GM18907 (cell line): ENCODE measurements around the gene PID1.

ENCODE experiments used
- ATAC-seq: cut with Tn5 transposase; IDR thresholded peaks from one replicate; pipeline ENCODE4 v1.9.1; 2021; ENCODE audit warnings: mild to moderate bottlenecking, moderate library complexity; ENCODE audit not compliant: unreplicated experiment

PID1 gene

DNA sequence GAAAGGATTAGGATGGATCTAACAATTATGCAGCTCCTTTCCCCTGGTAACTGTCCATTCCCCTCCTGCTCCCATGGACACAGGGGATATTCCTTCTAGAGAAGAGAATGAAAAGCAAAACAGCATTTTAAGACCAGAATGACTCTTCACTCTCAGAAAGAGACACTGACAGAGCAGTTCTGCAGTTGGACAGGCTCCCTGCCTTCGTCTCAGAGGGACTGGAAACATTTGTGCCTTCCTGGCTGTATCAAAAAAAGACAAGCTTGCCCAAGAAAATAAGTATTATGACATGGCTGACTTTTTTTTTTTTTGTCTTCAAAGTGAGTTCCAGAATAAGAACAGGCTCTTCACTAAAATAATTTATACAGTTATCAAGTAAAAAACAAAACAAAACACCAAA is 9.5 kb downstream of the PID1 start:
- ATAC-seq = no peak

- no peak for ATAC-seq
Observed at GRCh38 chr2:229261076-229261475, 10.0 kb downstream of the PID1 start.

DNA sequence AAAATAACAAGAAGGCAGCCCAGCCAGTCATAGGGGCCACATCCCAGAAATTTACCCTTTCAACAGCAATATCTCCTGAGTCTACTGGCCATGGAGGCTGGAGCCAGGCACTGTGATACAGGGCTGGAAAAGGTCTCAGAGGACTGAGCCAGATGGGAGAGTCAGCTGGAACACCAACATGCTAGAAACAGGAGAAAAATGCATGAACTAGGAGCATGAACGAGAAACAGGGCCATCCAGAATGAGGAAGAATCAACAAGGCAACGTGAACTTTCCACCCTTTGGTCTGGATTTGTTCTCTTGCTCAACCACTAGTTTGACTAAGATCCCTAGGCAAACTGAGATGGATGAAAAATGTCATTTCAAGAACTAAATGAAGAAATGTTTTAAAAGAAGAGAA is 13.1 kb downstream of the PID1 start:
- ATAC-seq = no peak

GRCh38 chr2:229256376-229256775 is 14.7 kb downstream of the PID1 start:
- no peak for ATAC-seq

DNA sequence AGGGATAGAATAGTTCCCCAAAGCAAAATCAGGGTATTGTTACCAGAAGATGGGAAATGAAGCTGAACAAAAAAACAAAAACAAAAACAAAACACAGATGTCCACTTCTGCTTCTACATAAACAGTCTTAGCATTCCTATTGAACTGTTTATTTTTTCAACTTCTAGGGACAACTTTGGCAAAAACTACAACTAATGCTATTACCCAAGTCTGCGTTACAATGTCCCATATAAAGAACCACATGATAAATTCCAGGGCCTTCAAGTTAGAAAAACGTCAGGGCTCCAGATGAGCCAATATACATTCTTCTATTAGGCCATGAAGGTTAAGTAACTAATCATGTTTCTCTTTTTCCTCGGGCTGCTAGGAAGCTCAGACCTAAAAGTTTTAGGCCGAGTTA is 16.9 kb downstream of the PID1 start:
- ATAC-seq = no peak

- ATAC-seq = no peak
Observed at GRCh38 chr2:229252996-229253395, 18.1 kb downstream of the PID1 start.

GRCh38 chr2:229252280-229252679 is 18.8 kb downstream of the PID1 start:
- ATAC-seq = no peak

DNA sequence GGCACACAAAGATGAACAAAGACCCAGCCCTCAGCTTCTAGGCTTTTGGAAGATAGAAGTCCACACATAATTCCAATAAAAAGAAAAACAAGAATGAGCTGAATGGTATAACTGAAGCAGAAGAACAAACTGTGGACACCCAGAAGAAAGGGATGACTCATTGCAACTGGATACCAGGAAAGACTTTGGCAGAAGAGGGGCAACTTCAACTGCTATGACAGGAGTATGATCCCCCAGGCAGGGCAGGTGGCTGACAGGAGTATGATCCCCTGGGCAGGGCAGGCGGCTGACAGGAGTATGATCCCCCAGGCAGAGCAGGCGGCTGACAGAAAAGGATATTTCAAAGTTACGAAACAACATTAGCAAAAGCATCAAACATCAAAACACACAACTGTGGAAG is 21.6 kb downstream of the PID1 start:
- ATAC-seq = no peak

DNA sequence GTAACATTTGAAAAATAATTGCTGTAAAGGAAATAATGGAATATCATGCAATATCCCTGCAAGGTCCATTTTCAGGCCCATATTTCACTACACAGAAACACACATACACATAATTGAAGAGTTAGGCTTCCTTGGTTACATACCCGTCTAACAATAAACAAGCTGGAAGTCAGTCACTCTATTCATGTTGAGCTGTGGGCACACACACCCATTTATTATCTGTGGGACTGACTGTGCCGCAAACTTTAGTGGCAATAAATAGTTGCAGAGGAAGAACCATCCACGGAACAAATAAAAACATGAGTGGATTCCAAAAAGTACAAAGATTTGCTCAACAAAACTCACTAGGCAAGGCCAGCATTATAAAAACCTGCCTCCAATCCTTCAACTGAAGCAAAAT is 24.8 kb downstream of the PID1 start:
- ATAC-seq = no peak

DNA sequence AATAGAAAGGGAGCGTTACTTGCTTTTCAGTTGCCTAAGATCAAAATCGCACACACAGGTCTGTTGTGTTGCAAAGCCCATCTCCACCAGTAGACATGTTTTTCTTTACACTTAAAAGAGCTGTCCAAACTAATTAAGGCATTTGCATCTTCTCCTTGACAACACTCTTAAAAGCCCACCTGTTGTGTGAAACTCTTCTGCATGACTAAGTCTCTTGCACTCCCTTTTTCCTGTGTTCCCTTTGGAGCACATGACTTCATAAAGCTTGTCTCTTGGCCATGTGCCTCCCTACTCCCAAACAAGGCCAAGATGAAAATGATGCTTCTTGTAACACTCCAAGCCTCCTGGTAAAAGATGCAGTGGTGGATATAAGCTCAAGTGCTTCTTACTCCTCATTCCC is 26.1 kb downstream of the PID1 start:
- ATAC-seq = no peak

GRCh38 chr2:229243890-229244560 is 27.1 kb downstream of the PID1 start:
- ATAC-seq = no peak

- ATAC-seq = no peak
Observed at GRCh38 chr2:229240984-229241491, 30.0 kb downstream of the PID1 start.

DNA sequence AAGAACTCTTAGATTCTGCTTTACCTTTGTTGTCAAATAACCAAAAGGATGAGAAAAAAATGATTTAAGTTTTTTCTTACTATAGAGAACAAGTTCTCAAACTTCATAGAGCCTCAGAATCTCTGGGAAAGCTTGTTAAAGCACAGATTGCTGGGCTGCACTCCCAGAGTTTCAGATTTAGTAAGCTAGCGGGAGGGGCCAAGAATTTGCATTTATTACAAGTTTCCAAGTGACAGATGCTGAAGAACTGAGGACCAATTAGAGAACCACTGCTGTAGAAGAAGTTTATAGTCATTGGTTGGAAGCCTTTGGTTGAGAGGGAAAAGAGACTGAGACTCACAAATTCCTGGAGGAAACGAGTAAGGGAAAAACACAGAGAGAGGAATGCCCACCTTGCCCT is 32.1 kb downstream of the PID1 start:
- ATAC-seq = no peak

GRCh38 chr2:229237270-229237669 is 33.8 kb downstream of the PID1 start:
- ATAC-seq = no peak

DNA sequence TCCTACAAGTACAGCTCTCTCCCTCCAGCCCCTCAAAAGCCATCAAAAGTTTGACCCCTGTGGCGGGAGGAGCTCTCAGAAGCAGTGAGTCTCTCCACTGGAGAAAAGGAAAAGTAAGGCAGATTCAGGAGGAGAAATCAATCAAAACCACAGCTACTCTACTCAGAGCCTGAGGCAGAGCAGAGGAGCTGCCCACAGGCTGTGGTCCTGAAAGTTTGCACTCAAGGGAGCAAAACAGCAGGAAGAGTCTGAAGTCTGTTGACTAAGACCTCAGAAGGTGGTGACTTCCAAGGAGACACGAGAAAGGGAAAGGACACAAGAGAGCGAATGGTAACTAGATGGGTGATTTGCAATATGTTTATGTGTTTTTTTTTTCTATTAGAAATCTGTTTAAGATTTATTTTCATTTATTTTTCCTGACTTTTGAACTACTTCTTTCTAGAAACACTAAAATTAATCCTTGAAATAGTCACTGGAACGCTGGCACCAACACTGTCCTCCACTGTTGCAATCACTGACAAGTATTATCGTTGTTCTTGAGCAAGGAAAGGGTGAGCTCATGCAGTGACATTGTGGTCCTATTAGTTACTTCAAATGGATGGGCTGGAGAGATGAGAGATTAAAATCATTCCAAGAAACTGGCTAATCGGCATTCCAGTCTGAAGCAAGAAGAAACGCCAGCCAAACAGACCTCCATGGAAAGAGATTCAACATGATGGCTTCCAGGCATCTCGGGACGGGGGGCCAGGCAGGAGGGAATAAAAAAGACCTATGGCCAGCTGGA is 35.8 kb downstream of the PID1 start:
- no peak for ATAC-seq

GRCh38 chr2:229231885-229232284 is 39.2 kb downstream of the PID1 start:
- ATAC-seq = no peak

GRCh38 chr2:229231328-229231868 is 39.7 kb downstream of the PID1 start:
- ATAC-seq = no peak

DNA sequence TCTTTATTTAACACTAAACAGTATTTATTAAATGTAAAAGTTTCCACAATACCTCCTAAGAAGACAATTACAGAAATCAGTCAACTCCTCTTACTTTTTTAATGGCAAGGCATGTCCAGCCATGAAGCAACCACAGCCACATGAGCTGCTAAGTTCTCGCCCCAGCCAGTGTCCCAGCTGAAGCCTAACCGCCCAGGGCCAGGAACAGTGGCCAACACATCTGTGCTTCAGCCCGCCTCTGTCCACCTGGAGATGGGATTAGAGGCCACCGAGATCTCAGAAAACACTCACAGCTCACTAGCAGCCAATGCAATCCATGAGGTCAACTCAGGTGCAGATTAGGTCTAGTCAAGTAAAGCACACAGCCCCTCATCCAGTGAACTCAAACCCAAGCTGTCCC is 40.2 kb downstream of the PID1 start:
- ATAC-seq = no peak

GRCh38 chr2:229230256-229230655 is 40.8 kb downstream of the PID1 start:
- no peak for ATAC-seq

GRCh38 chr2:229226382-229226781 is 44.7 kb downstream of the PID1 start:
- no peak for ATAC-seq

GRCh38 chr2:229223107-229223506 is 48.0 kb downstream of the PID1 start:
- ATAC-seq = no peak

DNA sequence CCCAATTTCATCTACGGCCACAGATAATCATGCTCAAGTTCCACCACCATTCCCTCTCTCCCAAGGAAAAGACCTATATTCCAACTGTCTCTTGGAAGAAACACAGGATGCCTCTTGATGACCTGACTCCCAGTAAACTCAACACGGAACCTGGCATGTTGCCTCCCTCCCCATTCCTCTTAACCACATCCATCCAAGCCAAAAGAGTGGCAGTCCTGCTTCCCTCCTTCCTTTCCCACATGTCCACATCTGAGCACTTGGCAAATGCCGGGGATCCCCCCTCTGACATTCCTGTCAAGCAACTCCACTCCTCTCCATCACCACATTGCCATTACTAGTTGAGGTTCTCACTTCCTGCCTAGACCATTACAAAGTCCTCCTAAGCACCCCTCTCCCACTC is 49.4 kb downstream of the PID1 start:
- no peak for ATAC-seq
